Breast epithelium (tissue), 4 donors: ENCODE results near the gene PNKP. TPM values are rescaled to one million over a fixed set of nuclear protein-coding genes. Genes with fewer than 3 reads are reported as not detected.

Experiments used
- DNase-seq, 2 donors: peaks; one replicate each; pipeline ENCODE4 v3.0.0-alpha.2; 2019; ENCODE audit warnings: low spot score in 2 of 2
- H3K27ac ChIP-seq, 2 donors: fragments of 200-600 bp; sonication (generic) in 1 of 2; one replicate each; pipeline ENCODE4 v1.5.1; 2016 to 2019; ENCODE audit warnings: mild to moderate bottlenecking in 1 of 2
- H3K27me3 ChIP-seq, 2 donors: fragments of 200-600 bp; sonication (generic) in 1 of 2; one replicate each; pipeline versions ENCODE4 v1.5.1 to v1.6.0; 2017 to 2019; ENCODE audit warnings: control low read depth in 1 of 2, mild to moderate bottlenecking in 1 of 2
- H3K36me3 ChIP-seq: fragments of 200-600 bp; one replicate; pipeline ENCODE4 v1.5.1; 2019
- H3K4me1 ChIP-seq, 2 donors: fragments of 200-600 bp; sonication (generic); one replicate each; pipeline ENCODE4 v1.5.1; 2016 to 2019; ENCODE audit warnings: control low read depth in 1 of 2
- H3K4me3 ChIP-seq, 3 donors: fragments of 200-600 bp; sonication (generic); 1 replicate in 2 of 3; 2 replicates in 1 of 3; pipeline ENCODE4 v1.5.1; 2016 to 2019; ENCODE audit warnings: mild to moderate bottlenecking in 3 of 3, moderate library complexity in 2 of 3
- H3K9me3 ChIP-seq, 2 donors: fragments of 200-600 bp; sonication (generic) in 1 of 2; one replicate each; pipeline ENCODE4 v1.5.1; 2016 to 2019; ENCODE audit warnings: control low read depth in 1 of 2
- CTCF ChIP-seq, 3 donors: fragments of 450-650 bp; IDR thresholded peaks; one replicate each; pipeline ENCODE4 v1.5.1; 2016 to 2017; ENCODE audit warnings: antibody characterized with exemption in 3 of 3, mild to moderate bottlenecking in 3 of 3, moderate library complexity in 3 of 3
- POLR2A ChIP-seq: fragments of 450-650 bp; IDR thresholded peaks from one replicate; pipeline ENCODE4 v1.6.1; 2016; ENCODE audit warnings: antibody characterized with exemption, mild to moderate bottlenecking, moderate library complexity
- POLR2AphosphoS5 ChIP-seq, 3 donors: sonication (generic); formaldehyde crosslinking; IDR thresholded peaks; one replicate each; pipeline ENCODE4 v1.6.1; 2017; ENCODE audit warnings: antibody characterized with exemption in 3 of 3
- intact Hi-C: fragments of 100-400 bp; cut with DNase I; formaldehyde crosslinking; loops from one replicate; pipeline ENCODE4 v1.15.1; 2023; ENCODE audit warnings: low total_unique reads
- total RNA-seq, 3 donors: library from RNA; depleted of rRNA; stranded (reverse); fragments of >200 nt; gene quantifications; one replicate each; pipeline ENCODE4 v1.1.0, GENCODE V29; 2016

Gene PNKP
- total RNA-seq, 3 donors from 2014 or later: 31.0 to 69.2 (median 57.7) TPM

DNA sequence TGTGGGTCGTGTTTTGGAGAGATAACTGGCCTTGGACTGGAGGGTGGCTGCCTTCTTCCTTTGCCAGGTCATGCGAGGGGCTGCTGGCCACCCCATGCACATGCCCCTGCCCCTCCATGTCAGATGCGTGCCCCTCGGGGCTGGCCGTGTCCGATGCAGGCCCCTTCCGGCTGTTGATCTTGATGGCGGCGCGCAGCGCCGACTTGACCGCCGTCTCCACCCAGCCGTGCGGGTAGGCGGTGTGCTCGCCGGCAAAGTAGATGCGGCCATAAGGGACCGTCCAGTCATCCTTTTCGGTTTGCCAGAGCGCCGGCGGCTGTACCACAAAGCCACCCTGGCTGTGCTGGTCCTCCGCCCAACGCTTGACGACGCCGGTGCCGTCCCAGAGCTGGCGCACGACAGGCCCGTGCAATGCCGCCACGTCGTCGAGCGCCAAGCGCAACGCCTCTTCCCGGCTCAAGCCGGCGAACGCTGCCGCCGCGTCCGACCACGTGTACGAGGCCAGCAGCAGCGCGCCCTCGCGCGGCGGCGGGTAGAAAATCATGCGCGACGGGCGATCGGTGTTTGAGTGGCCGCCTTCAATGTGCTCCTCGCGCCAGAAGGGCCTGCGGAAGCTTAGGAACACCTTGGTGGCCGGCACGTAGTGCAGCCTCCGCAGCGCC lies 22.4 kb upstream of the PNKP start:
- TF ChIP-seq POLR2A (no peak), POLR2AphosphoS5 (IDR thresholded peaks at IDR 0.05) (peak in 2 of 3 donors; percentile 49 to 69), CTCF (IDR thresholded peaks at IDR 0.05) (peak; percentile 45 to 78 (median 51))

DNA sequence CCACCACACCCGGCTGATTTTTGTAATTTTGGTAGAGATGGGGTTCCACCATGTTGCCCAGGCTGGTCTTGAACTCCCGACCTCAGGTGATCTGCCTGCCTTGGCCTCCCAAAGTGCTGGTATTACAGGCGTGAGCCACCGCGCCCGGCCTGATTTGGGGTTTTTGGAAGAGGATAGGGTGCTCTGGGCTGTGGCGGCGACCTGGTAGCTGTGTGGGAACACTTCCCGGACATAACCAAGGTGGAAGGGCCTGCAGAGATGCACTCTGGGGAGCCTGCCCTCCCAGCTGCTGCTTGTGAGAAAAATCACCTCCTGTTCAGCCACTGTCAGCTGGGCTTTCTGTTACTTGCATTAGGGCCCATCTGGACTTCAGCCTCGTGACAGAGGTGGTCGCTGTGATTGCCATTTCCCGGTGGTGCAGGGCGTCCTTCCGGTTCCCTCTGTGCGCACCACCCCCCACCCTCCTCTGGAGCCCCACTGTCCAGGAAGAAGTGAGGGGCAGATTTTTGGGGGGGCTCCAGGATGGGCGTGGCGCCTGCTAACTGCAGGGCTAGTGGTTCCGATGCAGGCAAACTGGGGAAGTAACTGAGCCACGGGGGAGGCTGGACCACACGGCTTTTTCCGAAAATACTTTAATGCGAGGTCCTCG lies 21.8 kb upstream of the PNKP start:
- Histone ChIP-seq H3K27ac (no peak overlapping the region), H3K4me3 (no peak overlapping the region), H3K9me3 (no peaks in the 10 kb centered on the region), H3K36me3 (peaks cover 8% of the 10 kb centered on the region), H3K27me3 (no peaks in the 10 kb centered on the region), H3K4me1 (no peaks in the 10 kb centered on the region)
- no peak for DNase-seq
- no peak for TF ChIP-seq POLR2AphosphoS5 (IDR thresholded peaks at IDR 0.05)
- no peak for TF ChIP-seq POLR2A
- TF ChIP-seq CTCF (IDR thresholded peaks at IDR 0.05): no peak
- intact Hi-C loops: no loop called here

More for the DNA sequence above, 22.4 kb upstream of the PNKP start:
- no peaks in the 10 kb centered on the region for H3K9me3 ChIP-seq
- intact Hi-C loops: loop anchor here (1.0 kb wide), 1 partner anchor 30 kb away; no protein-coding TSS in a partner anchor
- no peaks in the 10 kb centered on the region for H3K4me1 ChIP-seq
- H3K4me3 ChIP-seq: peak overlapping the region; percentile 8 to 59 (median 40)
- H3K27ac ChIP-seq: no peak overlapping the region
- no peaks in the 10 kb centered on the region for H3K27me3 ChIP-seq
- peaks cover 1% of the 10 kb centered on the region for H3K36me3 ChIP-seq
- DNase-seq: peak; percentile 55 to 66

- peaks cover 14% of the 10 kb centered on the region for H3K36me3 ChIP-seq
- H3K4me1 ChIP-seq: no peaks in the 10 kb centered on the region
- no peak overlapping the region for H3K4me3 ChIP-seq
- intact Hi-C loops: no loop called here
- no peaks in the 10 kb centered on the region for H3K27me3 ChIP-seq
- H3K9me3 ChIP-seq: no peaks in the 10 kb centered on the region
- no peak for DNase-seq
- H3K27ac ChIP-seq: no peak overlapping the region
- TF ChIP-seq POLR2AphosphoS5 (IDR thresholded peaks at IDR 0.05) (no peak), POLR2A (no peak), CTCF (IDR thresholded peaks at IDR 0.05) (no peak)
Observed at GRCh38 chr19:49888510-49888824, 21.1 kb upstream of the PNKP start.

- Histone ChIP-seq H3K27me3 (no peaks in the 10 kb centered on the region), H3K27ac (no peak overlapping the region), H3K4me3 (no peak overlapping the region), H3K9me3 (peaks cover 0 to 3% of the 10 kb centered on the region in 2 donors), H3K36me3 (peaks cover 14% of the 10 kb centered on the region), H3K4me1 (no peaks in the 10 kb centered on the region)
- DNase-seq: no peak
- intact Hi-C loops: no loop called here
- TF ChIP-seq POLR2A: no peak
- no peak for TF ChIP-seq POLR2AphosphoS5 (IDR thresholded peaks at IDR 0.05)
- no peak for TF ChIP-seq CTCF (IDR thresholded peaks at IDR 0.05)
Observed at GRCh38 chr19:49887665-49888509, 20.5 kb upstream of the PNKP start.
